HCT116 (cell line): Measurements from ENCODE around the gene NOTUM. TPM values are rescaled to one million over a fixed set of nuclear protein-coding genes. Genes with fewer than 3 reads are reported as not detected.

Experiments used
- ATAC-seq: fragments of 200-7000 bp; cut with Tn5 transposase; 2 replicates; pipeline ENCODE4 v1.9.1; 2020; ENCODE audit warnings: mild to moderate bottlenecking, moderate library complexity
- BruUV-seq: library from RNA; stranded (reverse); fragments of 400-500 nt; replicated peaks from 2 replicates; lab custom pipeline; 2021; lab: Mats Ljungman, UMichigan
- CTCF ChIA-PET: fragments of 300-600 bp; sonication (Branson Sonifier 250); formaldehyde crosslinking; loops from one replicate; lab custom pipeline; 2021; ENCODE audit warnings: antibody characterized with exemption; lab: Charles Lee
- POLR2A ChIA-PET: fragments of 300-600, 350-600 bp; sonication (Branson Sonifier 250); formaldehyde crosslinking; loops from one replicate; lab custom pipeline; 2021; ENCODE audit warnings: antibody characterized with exemption; lab: Charles Lee
- RAD21 ChIA-PET, 2 experiments: fragments of 300-600 bp; sonication (Branson Sonifier 250); formaldehyde crosslinking; loops; one replicate each; lab custom pipeline; 2023; ENCODE audit warnings: low total read pairs in 2 of 2; ENCODE audit not compliant: uncharacterized antibody in 2 of 2, unreplicated experiment in 2 of 2, low non-redundant PET in 1 of 2; lab: Charles Lee
- DNase-seq: peaks from one replicate; pipeline ENCODE4 v3.0.0-alpha.2; 2010; ENCODE audit warnings: low read depth, low spot score
- H2AFZ ChIP-seq: fragments of 200-600 bp; shearing (Covaris generic), sonication (generic); 2 replicates; pipeline ENCODE4 v1.6.1; 2017; ENCODE audit warnings: low read depth, mixed run types, mixed read lengths, antibody characterized with exemption, low read length; ENCODE audit not compliant: poor library complexity, severe bottlenecking
- H3K27ac ChIP-seq: 2 replicates; pipeline ENCODE4 v1.5.1; 2012; ENCODE audit warnings: low read depth, low read length
- H3K27me3 ChIP-seq: fragments of 200-600 bp; sonication (generic); 2 replicates; pipeline ENCODE4 v1.6.1; 2016; ENCODE audit warnings: mixed run types, low read length, mixed read lengths; ENCODE audit not compliant: insufficient read depth
- H3K36me3 ChIP-seq, 2 experiments: fragments of 200-500 bp in 1 of 2; fragments of 200-600 bp in 1 of 2; sonication (Bioruptor generic) in 1 of 2; sonication (generic) in 1 of 2; 2 replicates each; pipeline versions ENCODE4 v1.5.1 to v1.6.1; 2014 to 2016; ENCODE audit warnings: low read length in 2 of 2, inconsistent platforms in 1 of 2, mixed read lengths in 1 of 2, mixed run types in 1 of 2; ENCODE audit not compliant: insufficient read depth in 2 of 2, control insufficient read depth in 1 of 2
- H3K4me1 ChIP-seq, 2 experiments: fragments of 200-600 bp in 1 of 2; sonication (generic) in 1 of 2; 2 replicates each; pipeline versions ENCODE4 v1.5.1 to v1.6.1; 2012 to 2017; ENCODE audit warnings: low read length in 2 of 2, inconsistent platforms in 1 of 2, mild to moderate bottlenecking in 1 of 2, mixed read lengths in 1 of 2, mixed run types in 1 of 2, moderate library complexity in 1 of 2; ENCODE audit not compliant: insufficient read depth in 2 of 2, control insufficient read depth in 1 of 2
- H3K4me2 ChIP-seq: fragments of 200-600 bp; sonication (generic); 2 replicates; pipeline ENCODE4 v1.6.1; 2017; ENCODE audit warnings: mixed run types, low read length, mixed read lengths
- H3K4me3 ChIP-seq, 2 experiments: fragments of 200-600 bp in 1 of 2; sonication (generic) in 1 of 2; replicated peaks in 1 of 2; 2 replicates each; pipeline ENCODE4 v1.5.1; 2011 to 2016; ENCODE audit warnings: low read length in 2 of 2, control low read depth in 1 of 2, low read depth in 1 of 2, mild to moderate bottlenecking in 1 of 2, mixed read lengths in 1 of 2, mixed run types in 1 of 2
- H3K79me2 ChIP-seq: fragments of 200-600 bp; sonication (generic); 2 replicates; pipeline ENCODE4 v1.6.1; 2017; ENCODE audit warnings: mild to moderate bottlenecking, mixed run types, low read length, moderate library complexity, mixed read lengths; ENCODE audit not compliant: insufficient read depth
- H3K9ac ChIP-seq: fragments of 200-600 bp; sonication (generic); 2 replicates; pipeline ENCODE4 v1.6.1; 2016; ENCODE audit warnings: low read length, mixed read lengths
- H3K9me2 ChIP-seq: fragments of 200-600 bp; sonication (generic), shearing (Covaris generic); 2 replicates; pipeline ENCODE4 v1.6.1; 2017; ENCODE audit warnings: mixed run types, mild to moderate bottlenecking, moderate library complexity; ENCODE audit not compliant: insufficient read depth
- H3K9me3 ChIP-seq, 2 experiments: fragments of 200-500 bp in 1 of 2; fragments of 200-600 bp in 1 of 2; sonication (Bioruptor generic) in 1 of 2; sonication (generic) in 1 of 2; 2 replicates each; pipeline ENCODE4 v1.6.1; 2014 to 2017; ENCODE audit warnings: low read length in 2 of 2, mixed read lengths in 2 of 2, inconsistent platforms in 1 of 2, low read depth in 1 of 2, mild to moderate bottlenecking in 1 of 2, mixed run types in 1 of 2, moderate library complexity in 1 of 2; ENCODE audit not compliant: control insufficient read depth in 1 of 2, insufficient read depth in 1 of 2
- H4K20me1 ChIP-seq: fragments of 200-600 bp; sonication (generic), shearing (Covaris generic); 2 replicates; pipeline ENCODE4 v1.6.1; 2017; ENCODE audit warnings: mixed run types, mild to moderate bottlenecking, moderate library complexity; ENCODE audit not compliant: insufficient read depth
- CBX3 ChIP-seq: IDR thresholded peaks from 2 replicates; pipeline ENCODE4 v1.6.1; 2012; ENCODE audit warnings: low read depth
- CEBPB ChIP-seq: IDR thresholded peaks from 2 replicates; pipeline ENCODE4 v1.6.1; 2012; ENCODE audit warnings: low read depth
- EGR1 ChIP-seq: IDR thresholded peaks from 2 replicates; pipeline ENCODE4 v1.6.1; 2012; ENCODE audit warnings: low read depth
- ELF1 ChIP-seq: IDR thresholded peaks from 2 replicates; pipeline ENCODE4 v1.6.1; 2012; ENCODE audit warnings: low read depth, borderline replicate concordance
- EZH2 ChIP-seq: fragments of 200-600 bp; sonication (generic); IDR thresholded peaks from 2 replicates; pipeline ENCODE4 v1.6.1; 2017; ENCODE audit warnings: antibody characterized with exemption, mixed run types
- POLR2A ChIP-seq: IDR thresholded peaks from 2 replicates; pipeline ENCODE4 v1.7.0; 2011; ENCODE audit warnings: borderline replicate concordance; ENCODE audit not compliant: insufficient read depth, insufficient read length; ENCODE audit errors: extremely low read depth
- RAD21 ChIP-seq: IDR thresholded peaks from 2 replicates; pipeline ENCODE4 v1.6.1; 2012; ENCODE audit warnings: low read depth, mild to moderate bottlenecking
- SP1 ChIP-seq: IDR thresholded peaks from 2 replicates; pipeline ENCODE4 v1.6.1; 2012; ENCODE audit warnings: low read depth
- YY1 ChIP-seq: IDR thresholded peaks from 2 replicates; pipeline ENCODE4 v1.6.1; 2011; ENCODE audit warnings: low read length, low read depth, moderate library complexity, mild to moderate bottlenecking; ENCODE audit not compliant: insufficient replicate concordance; ENCODE audit errors: extremely low read depth
- ZFX ChIP-seq: fragments of 450-650 bp; IDR thresholded peaks from 2 replicates; pipeline ENCODE4 v1.6.1; 2017
- intact Hi-C: fragments of 100-400 bp; cut with micrococcal nuclease; formaldehyde crosslinking; loops from 2 replicates; pipeline ENCODE4 v1.10.0; 2022
- total RNA-seq: library from RNA; stranded (reverse); gene quantifications from one replicate; pipeline ENCODE4 v1.2.1, GENCODE V29; 2021; ENCODE audit not compliant: unreplicated experiment
- TF ChIP-seq, protein P1 (sequence below), 3 experiments: fragments of 200-600 bp in 1 of 3; sonication (generic) in 1 of 3; IDR thresholded peaks in 2 of 3; conservative IDR thresholded peaks in 1 of 3; 2 replicates each; pipeline ENCODE4 v1.5.1; 2012 to 2017; ENCODE audit warnings: low read depth in 2 of 3, low read length in 2 of 3, antibody characterized with exemption in 1 of 3, borderline replicate concordance in 1 of 3, control low read depth in 1 of 3, mild to moderate bottlenecking in 1 of 3, mixed read lengths in 1 of 3, mixed run types in 1 of 3, moderate library complexity in 1 of 3; ENCODE audit not compliant: insufficient read depth in 1 of 3
- TF ChIP-seq, protein P2 (sequence below): IDR thresholded peaks from 2 replicates; pipeline ENCODE4 v1.6.1; 2012
- TF ChIP-seq, protein P3 (sequence below): IDR thresholded peaks from 2 replicates; pipeline ENCODE4 v1.6.1; 2012; ENCODE audit warnings: low read depth

NOTUM gene
- total RNA-seq, 1 experiment from 2014 or later, result 12.5 TPM

DNA sequence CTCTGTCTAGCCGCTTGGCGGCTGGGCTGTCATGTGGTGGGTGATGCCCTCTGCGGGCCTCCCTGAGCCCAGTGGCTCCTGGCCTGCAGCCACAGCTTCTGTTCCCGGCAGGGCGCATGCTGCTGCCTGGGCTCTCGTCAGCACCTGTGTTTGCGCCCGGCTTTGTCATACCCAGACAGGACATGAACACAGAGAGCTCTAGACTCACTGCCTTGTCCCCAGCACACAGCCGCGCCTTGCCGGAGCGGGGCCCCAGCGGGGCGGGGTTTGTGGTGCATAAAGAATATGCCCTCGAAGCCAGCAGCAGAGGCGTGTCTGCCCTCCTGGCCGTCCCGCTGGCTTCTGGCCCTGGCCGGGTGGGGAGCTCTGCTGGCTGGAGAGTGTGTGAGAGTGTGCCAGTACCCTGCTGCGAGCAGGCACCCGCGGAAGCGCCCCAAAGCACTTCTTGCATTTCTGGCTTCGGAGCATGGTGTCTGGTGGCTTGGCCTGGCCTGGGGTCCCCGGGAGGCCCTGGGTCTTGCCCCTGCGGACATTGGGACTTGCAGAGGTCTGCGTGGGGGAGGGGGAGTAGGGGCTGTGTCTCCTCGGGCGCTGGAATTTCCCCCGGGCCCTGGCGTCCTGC lies 30.8 kb upstream of the NOTUM start:
- H3K9me2 ChIP-seq, result no peaks in the 10 kb centered on the region
- ChIA-PET POLR2A (no interaction called here), RAD21 (no interaction called here), CTCF (no interaction called here)
- no TSS peak for BruUV-seq
- H3K9ac ChIP-seq, result no peak overlapping the region
- DNase-seq (no peak), ATAC-seq (peak; percentile 59)
- H3K4me2 ChIP-seq, result peak overlapping the region; percentile 2; the same call in 1 of the 2 replicates
- H4K20me1 ChIP-seq, result no peaks in the 10 kb centered on the region
- no peaks in the 10 kb centered on the region for H3K9me3 ChIP-seq
- H3K4me1 ChIP-seq, result peaks cover 10 to 11% of the 10 kb centered on the region in 2 experiments; a peak in 3 of 4 replicates
- H3K4me3 ChIP-seq, result no peak overlapping the region
- H3K27ac ChIP-seq, result peak overlapping the region; percentile 34; the same call in 1 of the 2 replicates
- H3K36me3 ChIP-seq, result no peaks in the 10 kb centered on the region; a peak in 1 of 4 replicates
- H3K27me3 ChIP-seq, result no peaks in the 10 kb centered on the region
- no peak for TF ChIP-seq POLR2A
- intact Hi-C loops, result no loop called here
- H3K79me2 ChIP-seq, result no peaks in the 10 kb centered on the region
- no peak overlapping the region for H2AFZ ChIP-seq

DNA sequence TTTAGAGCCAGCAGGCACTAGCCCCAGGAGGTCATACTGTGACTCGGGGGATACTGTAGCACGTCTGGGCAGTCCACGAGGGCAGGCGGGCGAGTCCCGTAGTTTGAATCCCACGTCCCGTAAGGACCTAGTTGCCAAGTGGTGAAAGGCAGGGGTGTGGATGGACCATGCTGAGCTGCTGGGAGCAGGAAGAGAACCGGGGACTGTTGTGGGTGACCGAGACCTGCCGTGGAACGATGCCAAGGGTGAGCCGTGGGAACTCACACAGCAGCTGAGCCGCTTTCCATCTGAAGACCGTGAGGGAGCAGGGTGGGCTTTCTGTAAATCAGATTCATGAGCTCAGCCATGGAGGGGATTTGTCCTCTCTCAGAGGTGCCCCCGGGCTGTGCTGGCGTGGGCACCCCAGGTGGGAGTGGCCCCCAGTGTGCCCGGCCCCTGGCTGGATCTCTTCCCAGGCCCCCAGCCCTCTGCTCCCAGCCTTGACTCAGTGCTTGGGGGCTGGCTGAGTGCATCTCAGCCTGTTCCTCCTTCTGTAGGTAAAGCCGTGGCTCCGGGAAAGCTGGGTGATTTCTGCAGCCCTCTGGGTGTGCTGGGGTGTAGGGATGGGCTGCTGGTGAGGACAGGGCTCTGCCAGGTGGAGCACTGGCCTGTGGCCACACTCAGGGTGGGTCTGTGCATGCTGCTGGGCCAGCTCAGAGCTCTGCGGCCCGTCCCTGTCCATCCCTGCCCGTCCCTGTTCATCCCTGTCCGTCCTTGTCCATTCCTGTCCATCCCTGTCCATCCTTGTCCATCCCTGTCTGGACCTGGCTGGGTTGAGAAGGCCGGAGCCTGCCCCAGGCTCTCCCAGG lies 30.1 kb upstream of the NOTUM start:
- Histone ChIP-seq H3K27me3 (no peaks in the 10 kb centered on the region), H3K27ac (peak overlapping the region; percentile 34; the same call in 1 of the 2 replicates), H3K79me2 (no peaks in the 10 kb centered on the region), H3K4me1 (peaks cover 10 to 11% of the 10 kb centered on the region in 2 experiments; a peak in 3 of 4 replicates), H3K9ac (no peak overlapping the region), H3K9me3 (no peaks in the 10 kb centered on the region), H4K20me1 (no peaks in the 10 kb centered on the region), H3K9me2 (no peaks in the 10 kb centered on the region), H3K4me2 (peak overlapping the region; percentile 2; the same call in 1 of the 2 replicates), H2AFZ (no peak overlapping the region), H3K4me3 (no peak overlapping the region), H3K36me3 (no peaks in the 10 kb centered on the region; a peak in 1 of 4 replicates)
- no peak; the same call in 1 of the 2 replicates for ATAC-seq
- ChIA-PET RAD21 (no interaction called here), CTCF (no interaction called here), POLR2A (no interaction called here)
- DNase-seq, result no peak
- BruUV-seq, result no TSS peak
- intact Hi-C loops, result no loop called here
- TF ChIP-seq SP1, result no peak
- no peak for TF ChIP-seq ZFX
- TF ChIP-seq, protein P1, sequence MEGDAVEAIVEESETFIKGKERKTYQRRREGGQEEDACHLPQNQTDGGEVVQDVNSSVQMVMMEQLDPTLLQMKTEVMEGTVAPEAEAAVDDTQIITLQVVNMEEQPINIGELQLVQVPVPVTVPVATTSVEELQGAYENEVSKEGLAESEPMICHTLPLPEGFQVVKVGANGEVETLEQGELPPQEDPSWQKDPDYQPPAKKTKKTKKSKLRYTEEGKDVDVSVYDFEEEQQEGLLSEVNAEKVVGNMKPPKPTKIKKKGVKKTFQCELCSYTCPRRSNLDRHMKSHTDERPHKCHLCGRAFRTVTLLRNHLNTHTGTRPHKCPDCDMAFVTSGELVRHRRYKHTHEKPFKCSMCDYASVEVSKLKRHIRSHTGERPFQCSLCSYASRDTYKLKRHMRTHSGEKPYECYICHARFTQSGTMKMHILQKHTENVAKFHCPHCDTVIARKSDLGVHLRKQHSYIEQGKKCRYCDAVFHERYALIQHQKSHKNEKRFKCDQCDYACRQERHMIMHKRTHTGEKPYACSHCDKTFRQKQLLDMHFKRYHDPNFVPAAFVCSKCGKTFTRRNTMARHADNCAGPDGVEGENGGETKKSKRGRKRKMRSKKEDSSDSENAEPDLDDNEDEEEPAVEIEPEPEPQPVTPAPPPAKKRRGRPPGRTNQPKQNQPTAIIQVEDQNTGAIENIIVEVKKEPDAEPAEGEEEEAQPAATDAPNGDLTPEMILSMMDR (IDR thresholded peaks at IDR 0.05 in 2 of 3, conservative IDR thresholded peaks at IDR 0.05 in 1 of 3; ENCODE audit: borderline replicate concordance in 1 of 3, insufficient read depth in 1 of 3, low read depth in 2 of 3, low read length in 2 of 3), result no peak
- TF ChIP-seq CBX3, result no peak
- TF ChIP-seq CEBPB, result no peak
- TF ChIP-seq RAD21, result no peak
- TF ChIP-seq ELF1, result no peak
- TF ChIP-seq, protein P2, sequence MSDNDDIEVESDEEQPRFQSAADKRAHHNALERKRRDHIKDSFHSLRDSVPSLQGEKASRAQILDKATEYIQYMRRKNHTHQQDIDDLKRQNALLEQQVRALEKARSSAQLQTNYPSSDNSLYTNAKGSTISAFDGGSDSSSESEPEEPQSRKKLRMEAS, result no peak
- TF ChIP-seq EGR1, result no peak
- TF ChIP-seq YY1, result no peak
- TF ChIP-seq EZH2, result no peak
- TF ChIP-seq, protein P3, sequence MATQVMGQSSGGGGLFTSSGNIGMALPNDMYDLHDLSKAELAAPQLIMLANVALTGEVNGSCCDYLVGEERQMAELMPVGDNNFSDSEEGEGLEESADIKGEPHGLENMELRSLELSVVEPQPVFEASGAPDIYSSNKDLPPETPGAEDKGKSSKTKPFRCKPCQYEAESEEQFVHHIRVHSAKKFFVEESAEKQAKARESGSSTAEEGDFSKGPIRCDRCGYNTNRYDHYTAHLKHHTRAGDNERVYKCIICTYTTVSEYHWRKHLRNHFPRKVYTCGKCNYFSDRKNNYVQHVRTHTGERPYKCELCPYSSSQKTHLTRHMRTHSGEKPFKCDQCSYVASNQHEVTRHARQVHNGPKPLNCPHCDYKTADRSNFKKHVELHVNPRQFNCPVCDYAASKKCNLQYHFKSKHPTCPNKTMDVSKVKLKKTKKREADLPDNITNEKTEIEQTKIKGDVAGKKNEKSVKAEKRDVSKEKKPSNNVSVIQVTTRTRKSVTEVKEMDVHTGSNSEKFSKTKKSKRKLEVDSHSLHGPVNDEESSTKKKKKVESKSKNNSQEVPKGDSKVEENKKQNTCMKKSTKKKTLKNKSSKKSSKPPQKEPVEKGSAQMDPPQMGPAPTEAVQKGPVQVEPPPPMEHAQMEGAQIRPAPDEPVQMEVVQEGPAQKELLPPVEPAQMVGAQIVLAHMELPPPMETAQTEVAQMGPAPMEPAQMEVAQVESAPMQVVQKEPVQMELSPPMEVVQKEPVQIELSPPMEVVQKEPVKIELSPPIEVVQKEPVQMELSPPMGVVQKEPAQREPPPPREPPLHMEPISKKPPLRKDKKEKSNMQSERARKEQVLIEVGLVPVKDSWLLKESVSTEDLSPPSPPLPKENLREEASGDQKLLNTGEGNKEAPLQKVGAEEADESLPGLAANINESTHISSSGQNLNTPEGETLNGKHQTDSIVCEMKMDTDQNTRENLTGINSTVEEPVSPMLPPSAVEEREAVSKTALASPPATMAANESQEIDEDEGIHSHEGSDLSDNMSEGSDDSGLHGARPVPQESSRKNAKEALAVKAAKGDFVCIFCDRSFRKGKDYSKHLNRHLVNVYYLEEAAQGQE, result no peak
